ENCODE results near the gene TSHZ3.

The TSHZ3 gene

GRCh38 chr19:31334101-31334848, 15.0 kb downstream of the TSHZ3 start:
- no peak for DNase-seq

GRCh38 chr19:31332096-31332495, 17.1 kb downstream of the TSHZ3 start:
- no peak for DNase-seq

GRCh38 chr19:31331536-31331935, 17.7 kb downstream of the TSHZ3 start:
- no peak for DNase-seq

GRCh38 chr19:31330761-31331160, 18.5 kb downstream of the TSHZ3 start:
- DNase-seq, result no peak

DNA sequence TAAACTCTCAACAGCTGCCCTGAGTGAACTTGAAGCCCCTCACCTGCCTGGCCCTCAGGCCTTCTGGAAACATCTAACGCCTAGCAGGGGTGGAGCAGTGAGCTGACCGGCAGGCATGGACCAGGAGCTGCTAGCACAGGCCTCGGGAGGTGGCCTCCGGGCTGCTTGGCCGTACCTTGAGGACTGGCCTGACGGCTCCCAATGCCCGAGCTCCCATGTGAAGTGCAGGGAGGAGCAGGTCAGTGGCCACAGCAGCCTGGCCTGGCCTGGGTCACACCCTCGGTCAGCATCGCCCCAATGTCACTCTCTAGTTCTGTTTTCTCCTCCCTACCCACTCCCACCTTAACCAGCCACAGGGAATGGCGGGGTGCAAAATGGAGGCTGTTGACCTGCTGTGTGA, 19.0 kb downstream of the TSHZ3 start:
- no peak for DNase-seq

DNA sequence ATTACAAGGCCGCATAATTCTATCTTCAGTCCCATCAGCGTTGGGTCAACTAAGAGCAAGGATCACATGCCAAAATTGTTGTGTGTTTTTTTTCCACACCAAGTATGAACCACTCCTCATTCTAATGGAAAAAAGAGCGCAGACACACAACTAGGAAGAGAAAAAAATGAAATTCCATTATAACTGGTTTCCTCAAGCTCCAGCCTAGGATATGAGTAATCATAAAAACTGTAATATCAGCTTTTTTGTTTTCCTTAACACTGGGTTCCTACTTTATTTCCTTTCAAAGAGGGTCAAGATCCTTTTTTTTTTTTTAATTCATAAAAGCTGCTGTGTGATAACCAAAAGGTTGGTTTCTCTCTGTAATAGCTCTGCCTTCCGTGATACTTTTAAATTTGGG, 19.4 kb downstream of the TSHZ3 start:
- no peak for DNase-seq

DNA sequence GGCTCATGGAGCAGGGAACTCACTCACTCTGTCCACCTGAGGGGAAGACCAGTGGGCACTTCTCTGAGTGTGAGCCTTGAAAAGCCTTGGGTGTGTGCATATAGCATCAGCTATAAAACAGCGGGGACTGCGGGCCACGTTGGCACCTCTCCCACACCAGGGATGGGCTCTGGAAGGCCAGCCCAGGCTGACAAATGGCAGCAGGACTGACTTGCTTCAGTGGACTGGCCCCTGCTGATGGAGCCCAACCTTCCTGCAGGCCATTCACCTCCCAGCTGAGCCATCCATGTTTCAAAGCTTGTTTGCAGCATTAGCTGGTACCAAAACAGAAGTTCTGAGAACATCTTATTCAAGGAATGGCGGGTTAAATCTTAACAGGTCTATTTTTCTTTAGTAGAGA, 21.0 kb downstream of the TSHZ3 start:
- DNase-seq, result no peak

GRCh38 chr19:31326329-31327028, 22.8 kb downstream of the TSHZ3 start:
- DNase-seq, result no peak

DNA sequence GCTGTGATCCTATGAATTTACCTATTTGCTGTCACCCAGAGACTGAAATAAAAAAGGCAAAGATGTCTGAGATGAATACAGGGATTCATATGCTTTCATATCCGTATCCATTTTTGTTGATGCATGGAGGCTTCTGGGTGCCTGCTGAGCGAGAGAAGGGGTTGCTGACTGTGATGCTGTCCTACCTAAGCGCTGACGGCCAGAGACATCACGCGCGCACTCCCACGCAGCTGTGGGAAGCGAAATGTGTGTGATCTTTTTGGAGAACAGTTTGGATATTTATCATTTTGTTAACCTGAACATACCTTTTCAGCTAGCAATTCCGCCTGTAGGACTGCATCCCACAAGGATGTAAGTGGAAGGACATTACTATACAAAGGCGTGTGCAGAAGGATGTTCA, 23.9 kb downstream of the TSHZ3 start:
- DNase-seq, result no peak

DNA sequence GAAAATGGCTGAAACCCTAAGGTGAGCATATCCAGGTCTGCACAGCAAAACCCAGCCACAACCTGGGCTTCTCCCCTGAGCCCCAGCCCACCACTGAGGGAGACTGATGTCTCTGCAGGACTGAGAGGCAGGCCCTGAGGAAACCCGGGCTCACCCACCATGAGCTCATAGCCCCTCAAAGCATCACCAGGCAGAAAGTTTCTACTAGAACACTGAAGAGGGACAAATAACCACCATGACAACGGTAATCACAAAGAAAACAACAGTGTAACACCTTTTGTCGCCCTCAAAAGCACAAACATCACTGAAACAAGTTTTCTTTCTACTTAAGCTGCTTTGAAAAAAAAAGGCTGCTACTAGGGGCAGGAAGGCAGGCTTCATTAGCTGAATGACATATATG, 29.8 kb downstream of the TSHZ3 start:
- no peak for DNase-seq

DNA sequence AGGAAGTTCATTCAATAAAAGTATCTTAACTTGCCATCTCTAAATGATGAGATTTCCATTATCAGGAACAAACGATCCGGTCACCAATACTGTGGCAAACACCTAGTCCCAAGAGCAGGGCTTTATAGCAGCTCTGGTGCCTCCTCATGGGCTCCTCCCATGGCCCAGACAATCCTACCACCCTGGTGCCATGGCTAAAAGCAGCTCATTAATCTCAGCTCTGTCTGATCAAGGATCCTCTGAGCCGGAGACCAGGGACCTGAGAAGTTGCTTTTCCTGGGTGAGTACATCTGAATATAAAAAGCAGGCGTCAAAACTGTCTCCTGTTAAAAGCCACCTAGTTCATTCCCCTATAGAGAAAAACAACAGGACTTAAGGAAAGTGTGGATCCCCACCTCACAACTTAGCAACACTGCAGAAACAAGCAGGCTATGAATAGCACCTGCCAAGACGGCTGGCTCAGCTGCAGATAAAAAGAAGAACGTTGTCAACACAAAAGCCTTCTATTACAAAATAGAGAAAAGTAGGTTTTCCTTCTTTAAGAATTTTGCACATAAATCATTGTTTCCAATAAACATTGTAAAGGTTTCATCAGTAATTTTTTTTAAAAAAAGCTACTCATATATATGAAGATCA, 30.3 kb downstream of the TSHZ3 start:
- no peak for DNase-seq

- DNase-seq, result no peak
Observed at GRCh38 chr19:31317570-31317969, 31.7 kb downstream of the TSHZ3 start.

DNA sequence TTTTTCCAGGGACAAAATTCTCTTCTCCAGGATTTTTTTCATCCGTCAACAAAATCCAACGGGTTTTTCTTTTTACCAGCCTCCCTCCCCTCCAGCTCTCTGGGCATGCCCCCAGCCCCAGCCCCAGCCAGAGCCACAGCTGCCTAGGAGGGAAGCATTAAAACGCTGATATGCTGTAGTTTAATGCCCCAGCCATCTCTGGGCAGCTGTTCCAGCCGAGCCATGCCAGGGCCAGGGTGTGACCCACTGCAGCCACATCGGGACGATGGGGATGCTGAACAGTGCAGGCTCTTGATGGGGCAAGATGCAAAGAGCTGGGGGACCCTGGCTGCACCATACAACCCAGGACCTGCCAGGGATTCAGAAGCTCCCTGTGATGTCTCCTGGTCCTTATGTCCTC, 32.1 kb downstream of the TSHZ3 start:
- no peak for DNase-seq

DNA sequence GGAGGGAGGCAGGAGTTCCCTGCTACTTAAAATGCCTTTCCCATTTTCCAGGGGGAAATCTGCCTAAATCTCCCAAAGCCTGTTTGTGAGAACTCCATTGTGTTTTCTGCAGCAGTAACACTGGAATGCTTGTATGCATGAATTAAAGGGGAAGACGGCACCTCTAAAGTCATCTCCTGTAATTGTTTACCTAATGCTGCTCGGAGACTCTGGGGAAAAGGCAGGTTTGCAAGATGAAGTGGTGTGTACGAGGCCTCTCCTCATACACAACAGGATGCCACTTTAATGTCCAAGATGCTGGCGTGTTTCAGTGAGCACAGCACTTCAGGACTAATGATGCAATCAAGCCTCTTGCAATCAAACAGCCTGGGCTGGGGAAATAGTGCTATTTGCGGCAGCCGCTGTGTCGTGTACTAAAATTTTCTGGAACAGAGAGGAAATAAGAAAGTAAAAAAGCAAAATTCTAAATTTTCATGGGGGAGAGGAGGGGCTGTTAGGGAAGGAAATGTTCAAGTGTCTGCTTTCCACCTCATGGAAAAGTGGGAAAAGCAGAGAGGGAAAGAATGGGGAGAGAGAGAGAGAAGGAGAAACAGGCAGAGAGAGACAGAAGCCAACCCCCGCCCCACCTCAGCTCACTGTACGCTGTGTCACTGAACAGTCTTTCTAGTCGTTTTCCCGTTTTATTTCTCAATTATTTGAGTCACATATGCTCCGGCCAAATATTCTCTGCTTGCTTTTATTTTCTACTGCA, 32.9 kb downstream of the TSHZ3 start:
- DNase-seq, result no peak

- no peak for DNase-seq
Observed at GRCh38 chr19:31315652-31316051, 33.6 kb downstream of the TSHZ3 start.

- DNase-seq, result no peak
Observed at GRCh38 chr19:31314849-31315629, 34.2 kb downstream of the TSHZ3 start.

DNA sequence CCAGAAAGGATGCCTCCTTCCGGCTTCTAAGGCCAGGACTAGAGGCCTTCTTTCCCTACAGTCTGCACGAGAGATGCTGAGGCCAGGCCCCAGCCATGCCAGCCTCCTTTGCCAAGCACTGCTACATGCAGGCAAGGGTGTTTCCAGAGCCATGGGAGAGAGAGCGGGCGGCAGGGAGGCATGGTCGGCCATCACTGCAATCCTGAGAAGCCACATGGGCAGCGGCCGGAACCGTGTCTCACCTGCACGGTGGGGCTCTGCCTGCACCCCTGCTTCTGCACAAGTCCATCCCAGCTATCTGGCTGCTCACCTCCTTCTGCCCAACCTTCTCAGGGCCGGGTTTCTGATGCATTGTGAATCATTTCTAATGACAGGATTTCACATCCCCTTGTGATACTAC, 35.1 kb downstream of the TSHZ3 start:
- DNase-seq, result no peak

DNA sequence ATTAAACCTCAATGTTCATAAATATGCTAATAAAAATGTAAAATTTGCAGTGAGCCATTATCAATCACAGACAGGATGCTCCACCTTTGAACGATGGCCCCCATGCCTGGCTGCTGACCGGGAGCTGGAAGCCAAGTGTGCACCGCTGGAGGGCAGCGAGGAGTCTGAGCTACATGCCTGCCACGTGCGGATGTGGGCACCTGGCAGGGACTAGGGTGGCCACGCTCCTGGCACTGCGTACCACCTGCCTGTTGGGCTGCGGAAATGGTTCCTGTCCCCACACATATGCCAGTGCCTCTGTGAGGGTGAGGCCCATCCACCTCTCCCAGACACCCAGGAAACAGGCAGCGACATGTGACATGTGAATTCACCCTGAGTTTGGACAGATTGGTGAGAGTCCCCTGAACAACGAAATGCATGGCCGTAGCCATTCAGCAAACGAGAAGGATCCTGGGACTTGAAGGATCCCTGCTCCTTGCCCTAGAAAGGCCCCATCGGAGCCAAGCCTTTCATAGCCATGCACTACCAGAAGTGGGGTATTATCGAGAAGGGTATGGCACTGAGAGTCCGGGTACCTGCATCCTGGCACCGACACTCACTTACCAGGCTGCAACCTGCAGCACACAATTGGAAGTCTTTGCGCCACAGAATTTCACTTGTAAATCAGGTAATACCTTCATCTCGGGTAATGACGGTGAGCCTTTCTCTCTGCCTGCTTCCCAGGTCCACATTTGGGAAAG, 35.8 kb downstream of the TSHZ3 start:
- no peak for DNase-seq

- DNase-seq, result no peak
Observed at GRCh38 chr19:31312677-31313244, 36.5 kb downstream of the TSHZ3 start.

GRCh38 chr19:31312009-31312676, 37.1 kb downstream of the TSHZ3 start:
- DNase-seq, result no peak
